B cell (primary cell): ENCODE results near the gene SLC9A3. TPM values are rescaled to one million over a fixed set of nuclear protein-coding genes. Genes with fewer than 3 reads are reported as not detected.
A peak's percentile ranks its signal among the peaks of the same experiment; 100 is the strongest.

Experiments used
- ATAC-seq: fragments of 200-7000 bp; cut with Tn5 transposase; one replicate; pipeline ENCODE4 v1.10.0; 2021; ENCODE audit warnings: low read depth, mild to moderate bottlenecking, moderate number of reproducible peaks, moderate library complexity
- CTCF ChIA-PET: fragments of 350-600 bp; sonication (Branson Sonifier 250); formaldehyde crosslinking; loops from one replicate; lab custom pipeline; 2021; ENCODE audit warnings: antibody characterized with exemption, inconsistent platforms; lab: Charles Lee
- POLR2A ChIA-PET: fragments of 350-600 bp; sonication (Branson Sonifier 250); formaldehyde crosslinking; loops from one replicate; lab custom pipeline; 2021; ENCODE audit warnings: antibody characterized with exemption; lab: Charles Lee
- DNase-seq: peaks from one replicate; pipeline ENCODE4 v3.0.0; 2013
- H2AFZ ChIP-seq: 2 replicates; pipeline ENCODE4 v1.6.1; 2012; ENCODE audit warnings: mild to moderate bottlenecking, low read depth, low read length; ENCODE audit not compliant: insufficient read depth, poor library complexity, severe bottlenecking
- H3K27ac ChIP-seq, 2 donors: 1 replicate in 1 of 2; 2 replicates in 1 of 2; pipeline ENCODE4 v1.5.1; 2012 to 2013; ENCODE audit warnings: low read length in 2 of 2, mild to moderate bottlenecking in 2 of 2, moderate library complexity in 1 of 2
- H3K27me3 ChIP-seq, 4 experiments: fragments of 200-600 bp in 1 of 4; sonication (generic) in 1 of 4; replicated peaks in 1 of 4; 1 replicate in 2 of 4; 2 replicates in 2 of 4; pipeline versions ENCODE4 v1.6.1 to v1.7.0; 2013 to 2016; ENCODE audit warnings: low read length in 3 of 4, mild to moderate bottlenecking in 2 of 4, mixed read lengths in 1 of 4, moderate library complexity in 1 of 4; ENCODE audit not compliant: insufficient read depth in 4 of 4, control insufficient read depth in 3 of 4; ENCODE audit errors: control extremely low read depth in 1 of 4
- H3K36me3 ChIP-seq, 2 experiments: replicated peaks in 1 of 2; 1 replicate in 1 of 2; 2 replicates in 1 of 2; pipeline versions ENCODE4 v1.6.1 to v1.7.1; 2013; ENCODE audit warnings: low read length in 1 of 2; ENCODE audit not compliant: insufficient read depth in 2 of 2, control insufficient read depth in 1 of 2; ENCODE audit errors: control extremely low read depth in 1 of 2, extremely low read depth in 1 of 2
- H3K4me1 ChIP-seq, 2 donors: fragments of 200-600 bp in 1 of 2; sonication (generic) in 1 of 2; 1 replicate in 1 of 2; 2 replicates in 1 of 2; pipeline versions ENCODE4 v1.5.1 to v1.6.1; 2013 to 2017; ENCODE audit warnings: low read length in 2 of 2; ENCODE audit not compliant: control insufficient read depth in 2 of 2, insufficient read depth in 2 of 2
- H3K4me2 ChIP-seq: replicated peaks from 2 replicates; pipeline ENCODE3; 2012; ENCODE audit warnings: mild to moderate bottlenecking, low read depth, low read length; ENCODE audit not compliant: poor library complexity, severe bottlenecking
- H3K4me3 ChIP-seq, 5 experiments: fragments of 200-600 bp in 1 of 5; sonication (generic) in 1 of 5; 1 replicate in 3 of 5; 2 replicates in 2 of 5; pipeline versions ENCODE4 v1.5.1 to v1.7.0; 2011 to 2016; ENCODE audit warnings: low read length in 4 of 5, mild to moderate bottlenecking in 4 of 5, low read depth in 2 of 5, control low read depth in 1 of 5, moderate library complexity in 1 of 5; ENCODE audit not compliant: insufficient read depth in 1 of 5; ENCODE audit errors: control extremely low read depth in 1 of 5, extremely low read depth in 1 of 5
- H3K79me2 ChIP-seq: fragments of 200-600 bp; sonication (generic); one replicate; pipeline ENCODE4 v1.6.0; 2016; ENCODE audit warnings: low read length; ENCODE audit not compliant: control insufficient read depth, insufficient read depth
- H3K9ac ChIP-seq: fragments of 200-600 bp; sonication (generic); 2 replicates; pipeline ENCODE4 v1.6.1; 2017; ENCODE audit warnings: mild to moderate bottlenecking, low read length, moderate library complexity
- H3K9me3 ChIP-seq, 3 donors: one replicate each; pipeline versions ENCODE4 v1.6.1 to v1.7.1; 2013; ENCODE audit warnings: low read length in 2 of 3; ENCODE audit not compliant: control insufficient read depth in 2 of 3, insufficient read depth in 1 of 3; ENCODE audit errors: control extremely low read depth in 1 of 3
- H4K20me1 ChIP-seq: 2 replicates; pipeline ENCODE4 v1.6.0; 2012; ENCODE audit warnings: mild to moderate bottlenecking, low read length; ENCODE audit not compliant: insufficient read depth, control insufficient read depth, poor library complexity, severe bottlenecking
- H3K27ac Mint-ChIP-seq: one replicate; pipeline ENCODE4 v1.8.0; 2021; ENCODE audit warnings: mixed read lengths
- H3K27me3 Mint-ChIP-seq: one replicate; pipeline ENCODE4 v1.8.0; 2021; ENCODE audit warnings: mixed read lengths
- H3K4me1 Mint-ChIP-seq: one replicate; pipeline ENCODE4 v1.8.0; 2021; ENCODE audit warnings: mixed read lengths
- H3K4me3 Mint-ChIP-seq: one replicate; pipeline ENCODE4 v1.8.0; 2021; ENCODE audit warnings: mixed read lengths
- H3K9me3 Mint-ChIP-seq: one replicate; pipeline ENCODE4 v1.8.0; 2022; ENCODE audit warnings: mixed read lengths; ENCODE audit not compliant: insufficient read depth
- CTCF ChIP-seq: fragments of 200-600 bp; IDR thresholded peaks from one replicate; pipeline ENCODE4 v1.8.0; 2022; ENCODE audit warnings: antibody characterized with exemption, mild to moderate bottlenecking
- EZH2 ChIP-seq: IDR thresholded peaks from 2 replicates; pipeline ENCODE4 v1.6.1; 2012; ENCODE audit warnings: borderline replicate concordance, low read depth, mild to moderate bottlenecking, moderate library complexity, low read length; ENCODE audit not compliant: insufficient read depth, poor library complexity, severe bottlenecking
- WGBS: methylation state at CpG from one replicate; pipeline ENCODE4 v1.1.5; 2013; ENCODE audit warnings: missing lambda C conversion rate; ENCODE audit not compliant: insufficient coverage; 5-methylcytosine and 5-hydroxymethylcytosine counted together
- intact Hi-C: fragments of 100-400 bp; cut with micrococcal nuclease; formaldehyde crosslinking; loops from one replicate; pipeline ENCODE4 v1.10.0; 2022
- polyA plus RNA-seq: library from polyadenylated mRNA; depleted of rRNA; stranded (reverse); fragments of >200 nt; gene quantifications from 2 replicates; pipeline ENCODE4 v1.2.3, GENCODE V29; 2012
- total RNA-seq, 2 donors: library from RNA; stranded (reverse); fragments of 120-200 nt in 1 of 2; gene quantifications; 1 replicate in 1 of 2; 2 replicates in 1 of 2; pipeline versions ENCODE4 v1.2.3 to v1.2.4, GENCODE V29; 2013 to 2022

Gene SLC9A3
- total and polyA plus RNA-seq, 2 donors (not counting 1 experiment from before 2014, with no cell fraction given) = 0.84 to 2.0 TPM

DNA sequence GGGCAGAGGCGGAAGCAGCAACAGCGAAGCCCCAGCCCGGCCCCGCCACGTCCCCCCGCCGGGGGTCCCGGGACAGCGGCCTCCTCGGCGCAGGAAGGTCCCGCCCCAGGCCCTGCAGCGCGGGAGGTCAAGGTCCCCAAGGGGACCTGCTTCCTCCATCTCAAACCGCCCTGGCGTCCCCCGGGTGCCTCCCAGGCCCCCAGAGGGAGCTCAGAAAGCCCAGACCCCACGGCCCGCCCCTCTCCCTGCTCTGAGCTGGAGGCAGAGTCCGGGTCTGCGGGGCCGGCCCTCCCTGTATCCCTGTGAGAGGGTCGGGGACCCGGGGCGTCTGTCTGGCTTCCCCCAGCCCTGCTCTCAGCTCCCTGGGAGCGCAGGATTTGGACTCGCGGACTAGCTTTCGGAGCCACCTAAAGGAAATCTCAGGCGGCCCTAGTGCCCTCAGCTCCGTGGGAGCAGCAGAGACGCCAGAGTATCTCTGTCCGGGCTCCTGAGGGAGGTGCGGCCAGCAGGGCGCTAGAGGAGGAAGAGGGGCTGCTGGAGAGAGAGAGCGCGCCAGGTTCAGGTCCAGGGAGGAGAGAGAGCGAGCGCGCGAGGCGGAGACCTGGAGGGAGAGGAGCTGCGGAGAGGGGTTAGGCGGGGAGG lies 50.6 kb downstream of the SLC9A3 start:
- peaks cover 0 to 46% (median 8%) of the 10 kb centered on the region in 4 experiments for H3K27me3 ChIP-seq
- peaks cover 2 to 4% of the 10 kb centered on the region in 2 experiments for H3K36me3 ChIP-seq
- ChIA-PET POLR2A (interaction anchor here (0.7 to 1.4 kb wide), 4 partner anchors 10 to 842 kb away, joined by 3 to 5 read pairs (median 4); partner anchors contain the start of gene EXOC3), CTCF (interaction anchor here (3.8 kb wide), 1 partner anchor 27 kb away, joined by 28 read pairs; no protein-coding TSS in a partner anchor)
- ATAC-seq = peak; percentile 12
- peaks cover 0 to 6% (median 0%) of the 10 kb centered on the region in 3 donors for H3K9me3 ChIP-seq
- H4K20me1 ChIP-seq = peaks cover 32% of the 10 kb centered on the region
- H3K9ac ChIP-seq = peak overlapping the region; percentile 85
- intact Hi-C loops = loop anchor here (1.0 to 2.0 kb wide), 3 partner anchors 27 to 139 kb away; partner anchors contain the start of gene CEP72
- H3K4me3 Mint-ChIP-seq = peak overlapping the region; percentile 90
- peaks cover 34 to 40% of the 10 kb centered on the region in 2 donors for H3K4me1 ChIP-seq
- H2AFZ ChIP-seq = peak overlapping the region; percentile 82
- peaks cover 10% of the 10 kb centered on the region for H3K79me2 ChIP-seq
- peaks cover 20% of the 10 kb centered on the region for H3K27me3 Mint-ChIP-seq
- H3K9me3 Mint-ChIP-seq = no peaks in the 10 kb centered on the region
- H3K4me1 Mint-ChIP-seq = peaks cover 31% of the 10 kb centered on the region
- H3K4me2 ChIP-seq = peak overlapping the region; percentile 97
- peak overlapping the region; percentile 50 for H3K27ac Mint-ChIP-seq
- TF ChIP-seq EZH2 = no peak
- TF ChIP-seq CTCF = no peak
- peak overlapping the region; percentile 11 to 85 (median 73) for H3K4me3 ChIP-seq
- under 1% methylated on average over 43 of the region's 44 CpGs for WGBS
- H3K27ac ChIP-seq = peak overlapping the region in 1 of 2 donors; percentile 43
- DNase-seq = peak; percentile 67
